Fibroblast of the aortic adventitia (primary cell): ENCODE results near the gene SAC3D1. TPM values are rescaled to one million over a fixed set of nuclear protein-coding genes. Genes with fewer than 3 reads are reported as not detected.
A peak's percentile ranks its signal among the peaks of the same experiment; 100 is the strongest.
"Not testable (repeated sequence)": the region's sequence is repeated elsewhere in the genome, so short reads cannot be mapped to it uniquely, and the experiment has no call there.

Experiments
- DNase-seq: peaks from one replicate; pipeline ENCODE4 v3.0.0-alpha.2; 2010; ENCODE audit warnings: low read depth
- H3K4me3 ChIP-seq: 2 replicates; pipeline ENCODE4 v1.5.1; 2011; ENCODE audit warnings: low read depth, mild to moderate bottlenecking, control low read depth, low read length, moderate library complexity
- CTCF ChIP-seq: IDR thresholded peaks from 2 replicates; pipeline ENCODE4 v1.5.1; 2011; ENCODE audit warnings: mild to moderate bottlenecking, low read length, control low read depth, inconsistent platforms; ENCODE audit not compliant: insufficient read depth
- total RNA-seq: library from RNA; depleted of rRNA; stranded (reverse); fragments of >200 nt; gene quantifications from 2 replicates; pipeline ENCODE4 v1.2.3, GENCODE V29; 2012; ENCODE audit warnings: low replicate concordance

The SAC3D1 gene
- total RNA-seq, 1 donor = 13.0 TPM

- DNase-seq = no peak
- no peak overlapping the region for H3K4me3 ChIP-seq
- TF ChIP-seq CTCF = no peak
These were observed 19.5 kb upstream of the SAC3D1 start for GRCh38 chr11:65021509-65021908.

GRCh38 chr11:65023502-65023901 lies 17.5 kb upstream of the SAC3D1 start:
- not testable (repeated sequence) for H3K4me3 ChIP-seq, DNase-seq

- DNase-seq = no peak
- no peak for TF ChIP-seq CTCF
- H3K4me3 ChIP-seq = peak overlapping the region; percentile 86
These were observed 14.2 kb upstream of the SAC3D1 start for GRCh38 chr11:65026810-65027209.

- DNase-seq = peak; percentile 98
- peak; percentile 75 for TF ChIP-seq CTCF
- H3K4me3 ChIP-seq = peak within 1 kb of the TSS; percentile 86
These were observed 13.6 kb upstream of the SAC3D1 start, which contains the start of gene SNX15 for GRCh38 chr11:65027213-65028067. TSS of gene SNX15 (plus strand) at chr11:65027439. CDS start at chr11:65027538, 99 bp downstream.

- TF ChIP-seq CTCF = no peak
- H3K4me3 ChIP-seq = no peak overlapping the region
- no peak for DNase-seq
These were observed 8.8 kb upstream of the SAC3D1 start for GRCh38 chr11:65032216-65032615.

- no peak overlapping the region for H3K4me3 ChIP-seq
- DNase-seq = no peak
- no peak for TF ChIP-seq CTCF
These were observed 6.6 kb upstream of the SAC3D1 start for GRCh38 chr11:65034423-65034822.

GRCh38 chr11:65035579-65035978 lies 5.4 kb upstream of the SAC3D1 start:
- DNase-seq = no peak
- TF ChIP-seq CTCF = no peak
- no peak overlapping the region for H3K4me3 ChIP-seq
